ENCODE measurements around the gene RDX. TPM values are rescaled to one million over a fixed set of nuclear protein-coding genes. Genes with fewer than 3 reads are reported as not detected.

RDX gene
- total RNA-seq, 1 donor from 2014 or later = 225 TPM

DNA sequence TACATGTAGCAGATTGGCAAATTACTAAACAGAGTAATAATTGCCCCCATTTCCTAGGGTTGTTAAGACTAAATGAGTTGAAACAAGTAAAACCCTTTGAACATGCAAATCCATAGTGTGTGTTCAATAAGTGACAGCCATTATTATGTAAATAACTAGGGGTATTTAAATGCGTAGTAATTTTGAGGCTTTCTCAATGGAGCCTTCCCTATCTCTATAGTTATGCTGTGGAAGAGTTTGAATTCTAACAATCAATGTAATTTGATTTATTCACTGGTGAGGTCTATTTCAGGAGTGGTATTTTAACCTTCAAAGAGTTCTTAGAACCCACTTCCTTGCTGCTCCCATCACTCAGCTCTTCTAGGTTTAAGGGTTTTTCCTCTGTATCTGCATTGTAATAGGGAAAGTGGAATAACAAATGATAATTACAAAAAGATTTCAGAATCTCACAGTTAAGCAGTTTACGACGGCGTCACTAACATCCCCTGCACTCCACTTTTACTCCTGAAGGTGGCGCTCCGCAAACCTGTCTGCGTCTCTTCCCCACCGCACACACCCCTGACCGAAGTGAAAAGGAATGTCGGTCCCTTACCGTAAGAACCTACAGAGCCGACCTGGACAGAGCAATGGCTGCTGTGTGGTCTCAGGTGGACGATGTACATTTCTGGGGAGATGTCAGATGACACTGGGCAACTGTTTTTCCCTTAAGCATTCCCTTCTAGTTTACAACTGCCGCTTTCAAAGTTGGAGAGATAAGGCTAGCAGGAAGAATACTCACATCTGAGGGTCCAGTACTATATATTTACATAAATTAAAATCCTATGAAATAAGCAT, 122.4 kb downstream of the RDX start:
- peaks cover 5% of the 10 kb centered on the region for H3K27me3 Mint-ChIP-seq (ENCODE audit: unreplicated experiment)
- H3K9me3 Mint-ChIP-seq (ENCODE audit: unreplicated experiment) = no peaks in the 10 kb centered on the region
- TF ChIP-seq, protein P1, sequence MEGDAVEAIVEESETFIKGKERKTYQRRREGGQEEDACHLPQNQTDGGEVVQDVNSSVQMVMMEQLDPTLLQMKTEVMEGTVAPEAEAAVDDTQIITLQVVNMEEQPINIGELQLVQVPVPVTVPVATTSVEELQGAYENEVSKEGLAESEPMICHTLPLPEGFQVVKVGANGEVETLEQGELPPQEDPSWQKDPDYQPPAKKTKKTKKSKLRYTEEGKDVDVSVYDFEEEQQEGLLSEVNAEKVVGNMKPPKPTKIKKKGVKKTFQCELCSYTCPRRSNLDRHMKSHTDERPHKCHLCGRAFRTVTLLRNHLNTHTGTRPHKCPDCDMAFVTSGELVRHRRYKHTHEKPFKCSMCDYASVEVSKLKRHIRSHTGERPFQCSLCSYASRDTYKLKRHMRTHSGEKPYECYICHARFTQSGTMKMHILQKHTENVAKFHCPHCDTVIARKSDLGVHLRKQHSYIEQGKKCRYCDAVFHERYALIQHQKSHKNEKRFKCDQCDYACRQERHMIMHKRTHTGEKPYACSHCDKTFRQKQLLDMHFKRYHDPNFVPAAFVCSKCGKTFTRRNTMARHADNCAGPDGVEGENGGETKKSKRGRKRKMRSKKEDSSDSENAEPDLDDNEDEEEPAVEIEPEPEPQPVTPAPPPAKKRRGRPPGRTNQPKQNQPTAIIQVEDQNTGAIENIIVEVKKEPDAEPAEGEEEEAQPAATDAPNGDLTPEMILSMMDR (IDR thresholded peaks at IDR 0.05; ENCODE audit: unreplicated experiment) = peak; percentile 89
- no peaks in the 10 kb centered on the region for H3K36me3 Mint-ChIP-seq (ENCODE audit: low read depth, unreplicated experiment)
- peak overlapping the region; percentile 32 for H3K27ac Mint-ChIP-seq (ENCODE audit: unreplicated experiment)
- H3K4me3 Mint-ChIP-seq (ENCODE audit: unreplicated experiment) = no peak overlapping the region
- H3K4me1 Mint-ChIP-seq (ENCODE audit: unreplicated experiment) = no peaks in the 10 kb centered on the region
- DNase-seq (ENCODE audit: low spot score) = peak; percentile 81

DNA sequence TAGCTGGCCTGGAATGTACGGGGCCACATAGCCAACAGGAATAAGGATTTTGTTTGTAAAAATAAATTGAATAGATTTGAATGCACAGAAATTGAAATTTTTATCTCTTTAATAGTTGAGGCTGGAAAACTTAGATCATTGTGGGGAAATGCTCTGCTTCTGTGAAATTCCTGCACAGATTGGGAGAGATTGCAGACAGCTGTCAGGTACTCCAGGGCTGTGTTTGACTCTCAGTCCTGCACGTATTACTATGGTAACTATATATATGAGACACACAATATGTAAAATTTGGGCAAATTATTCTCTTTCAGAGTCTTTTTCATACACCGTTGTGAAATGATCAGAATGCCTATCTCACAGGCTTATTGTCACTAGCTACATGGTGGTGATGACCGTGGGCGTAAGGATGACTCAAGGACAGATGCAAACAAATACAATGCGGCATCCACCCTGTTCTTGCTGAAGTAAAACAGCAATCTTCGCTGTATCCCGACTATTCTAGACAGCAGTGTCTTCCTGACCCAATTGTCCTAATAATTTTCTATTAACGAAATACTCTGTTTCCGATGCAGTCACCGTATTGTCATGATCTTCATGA, 123.8 kb downstream of the RDX start:
- Mint-ChIP-seq H3K4me1 (ENCODE audit: unreplicated experiment) (no peaks in the 10 kb centered on the region), H3K27ac (ENCODE audit: unreplicated experiment) (no peak overlapping the region), H3K27me3 (ENCODE audit: unreplicated experiment) (peaks cover 2% of the 10 kb centered on the region), H3K9me3 (ENCODE audit: unreplicated experiment) (no peaks in the 10 kb centered on the region), H3K36me3 (ENCODE audit: low read depth, unreplicated experiment) (no peaks in the 10 kb centered on the region), H3K4me3 (ENCODE audit: unreplicated experiment) (no peak overlapping the region)
- DNase-seq (ENCODE audit: low spot score) = no peak
- TF ChIP-seq, protein P1 (IDR thresholded peaks at IDR 0.05; ENCODE audit: unreplicated experiment) = no peak

DNA sequence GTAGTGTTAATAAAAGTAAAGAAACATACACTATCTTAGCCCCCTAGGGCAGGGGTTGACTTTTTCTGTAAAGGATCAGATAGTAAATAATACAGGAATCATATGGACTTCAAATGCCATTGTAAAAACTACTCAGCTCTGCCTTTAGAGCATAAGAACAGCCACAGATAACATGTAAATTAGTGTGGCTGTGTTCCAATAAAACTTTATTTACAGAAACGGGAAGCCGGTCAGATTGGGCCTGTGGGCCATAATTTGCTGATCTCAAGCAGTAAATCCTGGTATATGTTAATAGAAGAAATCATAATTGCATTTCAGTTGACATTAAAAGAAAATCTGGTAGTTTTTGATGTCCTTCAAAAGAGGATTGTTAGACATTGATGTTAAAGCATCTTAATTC, 126.7 kb downstream of the RDX start:
- peaks cover 8% of the 10 kb centered on the region for H3K36me3 Mint-ChIP-seq (ENCODE audit: low read depth, unreplicated experiment)
- TF ChIP-seq, protein P1 (IDR thresholded peaks at IDR 0.05; ENCODE audit: unreplicated experiment) = no peak
- no peak overlapping the region for H3K4me3 Mint-ChIP-seq (ENCODE audit: unreplicated experiment)
- no peaks in the 10 kb centered on the region for H3K27me3 Mint-ChIP-seq (ENCODE audit: unreplicated experiment)
- H3K27ac Mint-ChIP-seq (ENCODE audit: unreplicated experiment) = no peak overlapping the region
- H3K4me1 Mint-ChIP-seq (ENCODE audit: unreplicated experiment) = no peaks in the 10 kb centered on the region
- no peaks in the 10 kb centered on the region for H3K9me3 Mint-ChIP-seq (ENCODE audit: unreplicated experiment)
- DNase-seq (ENCODE audit: low spot score) = no peak

DNA sequence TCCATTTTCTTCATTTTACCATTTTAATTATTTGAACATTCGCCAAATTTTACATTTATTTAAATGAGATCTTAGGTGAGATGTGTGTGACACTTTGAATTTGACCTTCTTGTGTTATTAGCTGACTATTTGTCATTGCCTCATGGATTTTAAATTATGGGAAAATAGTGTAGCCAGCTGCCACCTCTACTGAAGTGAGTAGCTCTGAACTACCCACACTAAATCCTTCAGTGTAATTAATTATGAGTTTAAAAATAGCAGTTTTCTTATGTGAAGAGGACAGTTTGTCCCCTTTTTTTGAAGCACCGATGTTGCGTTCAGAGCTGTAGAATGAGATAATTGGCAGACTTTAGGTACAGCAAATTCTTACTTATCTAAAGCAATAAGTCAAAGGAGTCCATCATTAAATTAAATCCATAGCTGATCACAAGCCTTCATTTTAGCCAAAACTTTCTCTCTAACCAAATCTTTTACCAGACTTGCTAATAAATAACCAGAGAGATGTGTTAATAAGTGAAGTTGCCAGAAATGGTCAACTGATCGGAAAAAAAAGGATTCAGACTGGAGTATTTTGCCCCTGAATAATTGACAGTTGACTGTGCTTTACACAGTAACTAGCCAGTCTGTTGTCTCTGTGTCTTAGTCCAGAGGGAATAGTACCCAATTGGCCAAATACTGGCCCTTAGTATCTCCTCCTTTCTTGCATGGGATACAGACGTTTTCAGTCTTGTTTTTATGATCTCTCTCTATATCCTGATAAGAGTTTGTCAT, 128.2 kb downstream of the RDX start:
- Mint-ChIP-seq H3K27ac (ENCODE audit: unreplicated experiment) (no peak overlapping the region), H3K4me1 (ENCODE audit: unreplicated experiment) (no peaks in the 10 kb centered on the region), H3K4me3 (ENCODE audit: unreplicated experiment) (no peak overlapping the region), H3K9me3 (ENCODE audit: unreplicated experiment) (no peaks in the 10 kb centered on the region), H3K36me3 (ENCODE audit: low read depth, unreplicated experiment) (peaks cover 8% of the 10 kb centered on the region), H3K27me3 (ENCODE audit: unreplicated experiment) (no peaks in the 10 kb centered on the region)
- DNase-seq (ENCODE audit: low spot score) = no peak
- TF ChIP-seq, protein P1 (IDR thresholded peaks at IDR 0.05; ENCODE audit: unreplicated experiment) = no peak

All from endothelial cell (in vitro differentiated cells).